Naive thymus-derived CD4-positive, alpha-beta T cell (primary cell): ENCODE results near the gene SHB. TPM values are rescaled to one million over a fixed set of nuclear protein-coding genes. Genes with fewer than 3 reads are reported as not detected.

Source experiments
- ATAC-seq: fragments of 150-1000 bp; cut with Tn5 transposase; 2 replicates; pipeline ENCODE4 v1.10.0; 2021; ENCODE audit warnings: mild to moderate bottlenecking, moderate library complexity
- CTCF ChIA-PET: fragments of 350-600 bp; sonication (Branson Sonifier 250); formaldehyde crosslinking; loops from one replicate; lab custom pipeline; 2021; ENCODE audit warnings: antibody characterized with exemption; lab: Charles Lee
- POLR2A ChIA-PET: fragments of 350-600 bp; sonication (Branson Sonifier 250); formaldehyde crosslinking; loops from one replicate; lab custom pipeline; 2021; ENCODE audit warnings: antibody characterized with exemption, inconsistent platforms; lab: Charles Lee
- DNase-seq, 9 donors: peaks; one replicate each; pipeline versions ENCODE4 v3.0.0 to v3.0.0-alpha.2; 2020 to 2022; ENCODE audit warnings: mixed read lengths in 1 of 9
- H3K27ac ChIP-seq: one replicate; pipeline ENCODE4 v1.7.0; 2013; ENCODE audit warnings: mild to moderate bottlenecking, low read depth, low read length, moderate library complexity
- H3K27me3 ChIP-seq, 2 donors: one replicate each; pipeline ENCODE4 v1.7.0; 2013; ENCODE audit warnings: low read length in 2 of 2, mild to moderate bottlenecking in 2 of 2, moderate library complexity in 2 of 2; ENCODE audit not compliant: control insufficient read depth in 2 of 2, insufficient read depth in 2 of 2
- H3K36me3 ChIP-seq, 3 experiments: 1 replicate in 2 of 3; 2 replicates in 1 of 3; pipeline ENCODE4 v1.7.0; 2013; ENCODE audit warnings: low read length in 3 of 3, mild to moderate bottlenecking in 3 of 3, moderate library complexity in 1 of 3; ENCODE audit not compliant: insufficient read depth in 3 of 3, control insufficient read depth in 2 of 3
- H3K4me1 ChIP-seq, 2 donors: one replicate each; pipeline ENCODE4 v1.7.0; 2013; ENCODE audit warnings: low read length in 2 of 2, mild to moderate bottlenecking in 2 of 2, moderate library complexity in 1 of 2; ENCODE audit not compliant: control insufficient read depth in 2 of 2, insufficient read depth in 2 of 2
- H3K4me3 ChIP-seq: 2 replicates; pipeline ENCODE4 v1.7.0; 2013; ENCODE audit warnings: mild to moderate bottlenecking, low read length
- H3K9me3 ChIP-seq, 3 experiments: 1 replicate in 2 of 3; 2 replicates in 1 of 3; pipeline ENCODE4 v1.7.0; 2013; ENCODE audit warnings: low read length in 3 of 3; ENCODE audit not compliant: control insufficient read depth in 2 of 3
- H3K27ac Mint-ChIP-seq, 9 donors: one replicate each; pipeline ENCODE4 v1.8.0; 2020 to 2022; ENCODE audit warnings: mixed read lengths in 9 of 9, mild to moderate bottlenecking in 8 of 9, moderate library complexity in 5 of 9, inconsistent platforms in 2 of 9
- H3K27me3 Mint-ChIP-seq, 5 donors: one replicate each; pipeline ENCODE4 v1.8.0; 2021 to 2022; ENCODE audit warnings: mixed read lengths in 5 of 5, mild to moderate bottlenecking in 1 of 5
- H3K36me3 Mint-ChIP-seq, 5 donors: one replicate each; pipeline ENCODE4 v1.8.0; 2020 to 2022; ENCODE audit warnings: mixed read lengths in 5 of 5, mild to moderate bottlenecking in 3 of 5, inconsistent platforms in 1 of 5
- H3K4me1 Mint-ChIP-seq, 7 donors: one replicate each; pipeline ENCODE4 v1.8.0; 2020 to 2022; ENCODE audit warnings: mixed read lengths in 7 of 7, mild to moderate bottlenecking in 3 of 7, inconsistent platforms in 1 of 7
- H3K4me3 Mint-ChIP-seq, 10 donors: one replicate each; pipeline ENCODE4 v1.8.0; 2020 to 2022; ENCODE audit warnings: mild to moderate bottlenecking in 10 of 10, mixed read lengths in 10 of 10, moderate library complexity in 6 of 10, inconsistent platforms in 2 of 10
- H3K9me3 Mint-ChIP-seq, 11 donors: one replicate each; pipeline ENCODE4 v1.8.0; 2020 to 2022; ENCODE audit warnings: mixed read lengths in 11 of 11, mild to moderate bottlenecking in 4 of 11, inconsistent platforms in 1 of 11, moderate library complexity in 1 of 11
- intact Hi-C, 2 donors: fragments of 100-400 bp; cut with micrococcal nuclease; formaldehyde crosslinking; loops; one replicate each; pipeline ENCODE4 v1.15.1; 2023
- polyA plus RNA-seq, 2 donors: library from polyadenylated mRNA; unstranded; fragments of 300-500 nt; fragmentation: Illumina TruSeq; gene quantifications; one replicate each; pipeline ENCODE4 v1.2.3, GENCODE V29; 2021
- total RNA-seq, 6 experiments: library from RNA in 5 of 6; stranded (reverse) in 5 of 6; gene quantifications; 1 replicate in 5 of 6; 2 replicates in 1 of 6; pipeline ENCODE4 v1.2.3 and lab custom pipeline; 2021 to 2026

SHB gene
- total and polyA plus RNA-seq, 7 experiments from 2014 or later = 0.15 to 2.0 (median 0.68) TPM

- H3K27me3 Mint-ChIP-seq = no peaks in the 10 kb centered on the region
Measured at GRCh38 chr9:37950561-37950960, 118.5 kb downstream of the SHB start.

GRCh38 chr9:37949576-37949975 lies 119.5 kb downstream of the SHB start:
- H3K4me1 ChIP-seq = no peaks in the 10 kb centered on the region

More at GRCh38 chr9:37950561-37950960, 118.5 kb downstream of the SHB start:
- ATAC-seq = no peak
- ChIA-PET POLR2A (no interaction called here), CTCF (no interaction called here)
- Mint-ChIP-seq H3K4me3 (no peak overlapping the region), H3K4me1 (peaks cover 0 to 16% (median 0%) of the 10 kb centered on the region in 7 donors), H3K27ac (no peak overlapping the region), H3K9me3 (no peaks in the 10 kb centered on the region), H3K36me3 (peaks cover 0 to 11% (median 0%) of the 10 kb centered on the region in 5 donors)
- Histone ChIP-seq H3K27me3 (no peaks in the 10 kb centered on the region), H3K27ac (no peak overlapping the region), H3K4me3 (no peak overlapping the region), H3K9me3 (no peaks in the 10 kb centered on the region), H3K4me1 (no peaks in the 10 kb centered on the region), H3K36me3 (no peaks in the 10 kb centered on the region)
- no peak for DNase-seq
- intact Hi-C loops = no loop called here

GRCh38 chr9:37948417-37948980 lies 120.5 kb downstream of the SHB start:
- DNase-seq = no peak
- H3K27me3 Mint-ChIP-seq = no peaks in the 10 kb centered on the region
- no peak overlapping the region for H3K27ac ChIP-seq
- no peak overlapping the region for H3K4me3 ChIP-seq
- H3K9me3 ChIP-seq = no peaks in the 10 kb centered on the region
- intact Hi-C loops = no loop called here
- CTCF ChIA-PET = no interaction called here
- no peaks in the 10 kb centered on the region for H3K36me3 ChIP-seq
- H3K4me3 Mint-ChIP-seq = no peak overlapping the region
- H3K27me3 ChIP-seq = no peaks in the 10 kb centered on the region
- H3K4me1 ChIP-seq = no peaks in the 10 kb centered on the region
- peaks cover 0 to 11% (median 0%) of the 10 kb centered on the region in 5 donors for H3K36me3 Mint-ChIP-seq
- no peak for ATAC-seq
- POLR2A ChIA-PET = no interaction called here
- H3K27ac Mint-ChIP-seq = no peak overlapping the region
- no peaks in the 10 kb centered on the region for H3K9me3 Mint-ChIP-seq
- peaks cover 0 to 3% (median 0%) of the 10 kb centered on the region in 7 donors for H3K4me1 Mint-ChIP-seq

More at GRCh38 chr9:37949576-37949975, 119.5 kb downstream of the SHB start:
- Histone ChIP-seq H3K27ac (no peak overlapping the region), H3K27me3 (no peaks in the 10 kb centered on the region), H3K4me3 (no peak overlapping the region), H3K36me3 (no peaks in the 10 kb centered on the region), H3K9me3 (no peaks in the 10 kb centered on the region)
- no peak for ATAC-seq
- POLR2A ChIA-PET = no interaction called here
- H3K27ac Mint-ChIP-seq = no peak overlapping the region
- H3K4me1 Mint-ChIP-seq = peaks cover 0 to 12% (median 0%) of the 10 kb centered on the region in 7 donors
- no peak overlapping the region for H3K4me3 Mint-ChIP-seq
- intact Hi-C loops = no loop called here
- peaks cover 0 to 11% (median 0%) of the 10 kb centered on the region in 5 donors for H3K36me3 Mint-ChIP-seq
- CTCF ChIA-PET = no interaction called here
- no peaks in the 10 kb centered on the region for H3K27me3 Mint-ChIP-seq
- no peaks in the 10 kb centered on the region for H3K9me3 Mint-ChIP-seq
- no peak for DNase-seq

GRCh38 chr9:37947977-37948376 lies 121.0 kb downstream of the SHB start:
- intact Hi-C loops = no loop called here
- CTCF ChIA-PET = no interaction called here

GRCh38 chr9:37947471-37947870 lies 121.6 kb downstream of the SHB start:
- Mint-ChIP-seq H3K27ac (no peak overlapping the region), H3K4me3 (no peak overlapping the region), H3K4me1 (no peaks in the 10 kb centered on the region), H3K27me3 (no peaks in the 10 kb centered on the region), H3K9me3 (no peaks in the 10 kb centered on the region), H3K36me3 (peaks cover 0 to 7% (median 0%) of the 10 kb centered on the region in 5 donors)
- CTCF ChIA-PET = no interaction called here
- intact Hi-C loops = no loop called here
- no peaks in the 10 kb centered on the region for H3K9me3 ChIP-seq
- no peaks in the 10 kb centered on the region for H3K4me1 ChIP-seq
- POLR2A ChIA-PET = no interaction called here
- no peaks in the 10 kb centered on the region for H3K36me3 ChIP-seq
- no peak for ATAC-seq
- H3K27ac ChIP-seq = no peak overlapping the region
- H3K27me3 ChIP-seq = no peaks in the 10 kb centered on the region
- H3K4me3 ChIP-seq = no peak overlapping the region
- no peak for DNase-seq

More at GRCh38 chr9:37947977-37948376, 121.0 kb downstream of the SHB start:
- ATAC-seq = no peak
- Mint-ChIP-seq H3K9me3 (no peaks in the 10 kb centered on the region), H3K27me3 (no peaks in the 10 kb centered on the region), H3K36me3 (peaks cover 0 to 11% (median 0%) of the 10 kb centered on the region in 5 donors), H3K4me3 (no peak overlapping the region), H3K27ac (peak overlapping the region in 1 of 9 donors; percentile 3), H3K4me1 (no peaks in the 10 kb centered on the region)
- Histone ChIP-seq H3K4me1 (no peaks in the 10 kb centered on the region), H3K36me3 (no peaks in the 10 kb centered on the region), H3K9me3 (no peaks in the 10 kb centered on the region), H3K27me3 (no peaks in the 10 kb centered on the region), H3K27ac (no peak overlapping the region), H3K4me3 (no peak overlapping the region)
- no peak for DNase-seq
- POLR2A ChIA-PET = no interaction called here

GRCh38 chr9:37946971-37947370 lies 122.1 kb downstream of the SHB start:
- H3K9me3 Mint-ChIP-seq = no peaks in the 10 kb centered on the region
- peaks cover 0 to 2% (median 0%) of the 10 kb centered on the region in 5 donors for H3K36me3 Mint-ChIP-seq
- Histone ChIP-seq H3K4me3 (no peak overlapping the region), H3K9me3 (no peaks in the 10 kb centered on the region), H3K4me1 (no peaks in the 10 kb centered on the region), H3K27ac (no peak overlapping the region), H3K27me3 (no peaks in the 10 kb centered on the region), H3K36me3 (no peaks in the 10 kb centered on the region)
- no peak overlapping the region for H3K27ac Mint-ChIP-seq
- no peaks in the 10 kb centered on the region for H3K4me1 Mint-ChIP-seq
- H3K4me3 Mint-ChIP-seq = no peak overlapping the region
- CTCF ChIA-PET = no interaction called here
- POLR2A ChIA-PET = no interaction called here
- no peak for DNase-seq
- H3K27me3 Mint-ChIP-seq = no peaks in the 10 kb centered on the region
- no peak for ATAC-seq
- intact Hi-C loops = no loop called here

GRCh38 chr9:37946041-37946440 lies 123.0 kb downstream of the SHB start:
- H3K4me1 Mint-ChIP-seq = no peaks in the 10 kb centered on the region
- no peaks in the 10 kb centered on the region for H3K36me3 Mint-ChIP-seq
- DNase-seq = no peak
- H3K36me3 ChIP-seq = no peaks in the 10 kb centered on the region
- H3K27ac Mint-ChIP-seq = no peak overlapping the region
- H3K27me3 Mint-ChIP-seq = no peaks in the 10 kb centered on the region
- H3K9me3 ChIP-seq = no peaks in the 10 kb centered on the region
- H3K27ac ChIP-seq = no peak overlapping the region
- H3K4me3 Mint-ChIP-seq = no peak overlapping the region
- no peaks in the 10 kb centered on the region for H3K4me1 ChIP-seq
- intact Hi-C loops = no loop called here
- no peaks in the 10 kb centered on the region for H3K27me3 ChIP-seq
- H3K9me3 Mint-ChIP-seq = no peaks in the 10 kb centered on the region
- ATAC-seq = no peak
- ChIA-PET CTCF (no interaction called here), POLR2A (no interaction called here)
- H3K4me3 ChIP-seq = no peak overlapping the region
